OCI-LY3 (cell line): ENCODE data around the gene HS6ST2.

Source experiments
- H2AFZ ChIP-seq: fragments of 200-600, 300-600 bp; shearing (Covaris generic); 2 replicates; pipeline ENCODE4 v1.6.0; 2014; ENCODE audit warnings: antibody characterized with exemption, low read depth, low read length
- H3K27ac ChIP-seq: fragments of 200-600, 300-600 bp; sonication (generic); 2 replicates; pipeline ENCODE4 v1.5.1; 2014; ENCODE audit warnings: mild to moderate bottlenecking, low read length, moderate library complexity, mixed read lengths
- H3K27me3 ChIP-seq: fragments of 200-600, 300-600 bp; sonication (generic); 2 replicates; pipeline ENCODE4 v1.6.1; 2014; ENCODE audit warnings: low read depth, low read length, mixed read lengths
- H3K36me3 ChIP-seq: fragments of 200-600, 300-600 bp; sonication (generic); replicated peaks from 2 replicates; pipeline ENCODE3; 2014; ENCODE audit warnings: low read depth, low read length, mixed read lengths
- H3K4me1 ChIP-seq: fragments of 300-600, 200-600 bp; sonication (generic); 2 replicates; pipeline ENCODE4 v1.6.1; 2014; ENCODE audit warnings: low read length, mixed read lengths
- H3K4me2 ChIP-seq: fragments of 200-600, 300-600 bp; sonication (generic); 2 replicates; pipeline ENCODE4 v1.6.1; 2014; ENCODE audit warnings: low read length, mixed read lengths
- H3K4me3 ChIP-seq: fragments of 300-600, 200-600 bp; sonication (generic); 2 replicates; pipeline ENCODE4 v1.5.1; 2014; ENCODE audit warnings: antibody characterized with exemption, mild to moderate bottlenecking, low read length, moderate library complexity
- H3K79me2 ChIP-seq: fragments of 300-600, 200-600 bp; shearing (Covaris generic); 2 replicates; pipeline ENCODE4 v1.6.1; 2014; ENCODE audit warnings: mild to moderate bottlenecking, low read length, mixed read lengths
- H3K9ac ChIP-seq: fragments of 300-600, 200-600 bp; shearing (Covaris generic); 2 replicates; pipeline ENCODE4 v1.6.0; 2014; ENCODE audit warnings: mild to moderate bottlenecking, low read length, moderate library complexity
- H3K9me3 ChIP-seq: fragments of 200-600, 300-600 bp; shearing (Covaris generic); 2 replicates; pipeline ENCODE4 v1.6.1; 2014; ENCODE audit warnings: low read length, mixed read lengths; ENCODE audit not compliant: insufficient read depth
- H4K20me1 ChIP-seq: fragments of 200-600, 300-600 bp; sonication (generic); 2 replicates; pipeline ENCODE4 v1.6.1; 2016; ENCODE audit warnings: low read length, mixed read lengths; ENCODE audit not compliant: insufficient read depth
- EZH2phosphoT487 ChIP-seq: fragments of 200-600 bp; shearing (Covaris generic); IDR thresholded peaks from 2 replicates; pipeline ENCODE4 v1.6.1; 2018; ENCODE audit warnings: antibody characterized with exemption, mixed run types, low read depth
- TF ChIP-seq, protein P1 (sequence below): fragments of 200-600, 300-600 bp; sonication (generic); IDR thresholded peaks from 2 replicates; pipeline ENCODE4 v1.5.1; 2014; ENCODE audit warnings: antibody characterized with exemption, low read length, low read depth

The HS6ST2 gene

DNA sequence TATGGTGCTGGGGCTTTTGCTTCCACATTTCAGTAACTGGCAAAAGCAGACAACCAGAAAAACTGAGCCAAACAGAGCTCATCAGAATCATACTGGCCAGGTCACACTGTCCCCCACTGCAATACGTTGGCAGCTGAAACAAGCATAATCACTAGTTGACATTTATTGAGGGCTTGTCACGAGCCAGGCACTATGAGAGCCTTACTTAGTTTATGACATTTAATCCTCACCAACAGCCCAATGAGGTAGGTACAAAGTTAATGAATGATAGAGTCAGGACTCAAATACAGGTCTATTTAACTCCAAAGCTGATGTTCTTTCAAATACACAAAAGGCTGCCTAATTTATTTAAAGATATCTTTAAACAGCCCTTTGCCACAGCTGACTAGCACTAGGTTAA, 295.6 kb downstream of the HS6ST2 start:
- H3K4me3 ChIP-seq, result no peak overlapping the region

DNA sequence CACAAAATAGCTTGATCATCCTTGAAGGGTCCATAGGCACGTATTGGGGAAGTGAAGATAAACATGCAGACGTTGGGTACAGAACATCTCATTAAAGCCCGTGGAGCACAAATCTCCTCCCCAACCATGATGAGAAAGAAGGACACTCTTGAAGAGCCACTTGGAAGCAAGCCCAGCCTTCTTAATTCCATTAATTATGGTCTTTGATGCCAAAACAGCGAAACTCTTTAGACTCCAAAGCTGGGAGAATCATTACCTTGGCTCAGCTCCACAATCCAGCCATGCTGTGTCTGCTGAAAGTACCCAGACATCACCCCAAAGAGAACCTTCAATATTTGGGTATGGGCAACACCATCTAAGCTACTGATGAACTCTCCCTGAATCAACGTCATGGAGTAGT, 300.6 kb downstream of the HS6ST2 start:
- no peak for TF ChIP-seq EZH2phosphoT487
- TF ChIP-seq, protein P1, sequence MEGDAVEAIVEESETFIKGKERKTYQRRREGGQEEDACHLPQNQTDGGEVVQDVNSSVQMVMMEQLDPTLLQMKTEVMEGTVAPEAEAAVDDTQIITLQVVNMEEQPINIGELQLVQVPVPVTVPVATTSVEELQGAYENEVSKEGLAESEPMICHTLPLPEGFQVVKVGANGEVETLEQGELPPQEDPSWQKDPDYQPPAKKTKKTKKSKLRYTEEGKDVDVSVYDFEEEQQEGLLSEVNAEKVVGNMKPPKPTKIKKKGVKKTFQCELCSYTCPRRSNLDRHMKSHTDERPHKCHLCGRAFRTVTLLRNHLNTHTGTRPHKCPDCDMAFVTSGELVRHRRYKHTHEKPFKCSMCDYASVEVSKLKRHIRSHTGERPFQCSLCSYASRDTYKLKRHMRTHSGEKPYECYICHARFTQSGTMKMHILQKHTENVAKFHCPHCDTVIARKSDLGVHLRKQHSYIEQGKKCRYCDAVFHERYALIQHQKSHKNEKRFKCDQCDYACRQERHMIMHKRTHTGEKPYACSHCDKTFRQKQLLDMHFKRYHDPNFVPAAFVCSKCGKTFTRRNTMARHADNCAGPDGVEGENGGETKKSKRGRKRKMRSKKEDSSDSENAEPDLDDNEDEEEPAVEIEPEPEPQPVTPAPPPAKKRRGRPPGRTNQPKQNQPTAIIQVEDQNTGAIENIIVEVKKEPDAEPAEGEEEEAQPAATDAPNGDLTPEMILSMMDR, result no peak
- Histone ChIP-seq H3K4me1 (no peaks in the 10 kb centered on the region), H3K4me2 (no peak overlapping the region), H3K27ac (no peak overlapping the region), H3K79me2 (no peaks in the 10 kb centered on the region), H2AFZ (no peak overlapping the region), H3K9ac (no peak overlapping the region), H3K36me3 (no peaks in the 10 kb centered on the region), H3K4me3 (no peak overlapping the region), H3K27me3 (no peaks in the 10 kb centered on the region), H3K9me3 (no peaks in the 10 kb centered on the region), H4K20me1 (no peaks in the 10 kb centered on the region)

More for the DNA sequence above, 295.6 kb downstream of the HS6ST2 start:
- no peaks in the 10 kb centered on the region for H3K27me3 ChIP-seq
- H3K79me2 ChIP-seq, result no peaks in the 10 kb centered on the region
- no peaks in the 10 kb centered on the region for H3K9me3 ChIP-seq
- no peak overlapping the region for H2AFZ ChIP-seq
- H3K4me1 ChIP-seq, result no peaks in the 10 kb centered on the region
- no peak overlapping the region for H3K4me2 ChIP-seq
- no peaks in the 10 kb centered on the region for H4K20me1 ChIP-seq
- no peak overlapping the region for H3K27ac ChIP-seq
- no peak overlapping the region for H3K9ac ChIP-seq
- no peaks in the 10 kb centered on the region for H3K36me3 ChIP-seq
- TF ChIP-seq, protein P1, result no peak
- TF ChIP-seq EZH2phosphoT487, result no peak

DNA sequence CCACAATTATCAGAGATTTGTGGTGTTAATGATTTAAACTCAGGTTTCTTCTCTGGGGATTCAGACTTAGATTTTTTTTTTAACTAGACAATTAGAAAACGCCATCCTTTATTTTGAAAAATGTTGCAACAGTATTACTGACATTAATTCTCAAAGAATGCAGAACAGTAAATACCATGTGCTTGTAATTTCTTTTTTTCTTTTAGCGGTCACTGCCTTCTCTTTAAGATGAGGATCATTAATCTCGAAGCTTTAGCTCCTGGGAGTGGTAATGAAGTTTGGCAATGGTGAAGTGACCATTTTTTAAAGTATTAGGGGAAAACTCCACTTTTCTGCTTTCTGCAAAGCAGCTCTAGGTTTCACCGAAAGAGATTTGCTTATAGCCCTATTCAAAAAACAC, 305.6 kb downstream of the HS6ST2 start:
- no peak overlapping the region for H3K9ac ChIP-seq
- H3K79me2 ChIP-seq, result no peaks in the 10 kb centered on the region
- no peaks in the 10 kb centered on the region for H3K4me1 ChIP-seq
- no peak overlapping the region for H3K27ac ChIP-seq
- H3K4me2 ChIP-seq, result no peak overlapping the region
- no peak for TF ChIP-seq EZH2phosphoT487
- TF ChIP-seq, protein P1, result no peak
- no peaks in the 10 kb centered on the region for H3K36me3 ChIP-seq
- no peaks in the 10 kb centered on the region for H4K20me1 ChIP-seq
- no peak overlapping the region for H2AFZ ChIP-seq
- no peak overlapping the region for H3K4me3 ChIP-seq
- H3K27me3 ChIP-seq, result no peaks in the 10 kb centered on the region
- H3K9me3 ChIP-seq, result no peaks in the 10 kb centered on the region

DNA sequence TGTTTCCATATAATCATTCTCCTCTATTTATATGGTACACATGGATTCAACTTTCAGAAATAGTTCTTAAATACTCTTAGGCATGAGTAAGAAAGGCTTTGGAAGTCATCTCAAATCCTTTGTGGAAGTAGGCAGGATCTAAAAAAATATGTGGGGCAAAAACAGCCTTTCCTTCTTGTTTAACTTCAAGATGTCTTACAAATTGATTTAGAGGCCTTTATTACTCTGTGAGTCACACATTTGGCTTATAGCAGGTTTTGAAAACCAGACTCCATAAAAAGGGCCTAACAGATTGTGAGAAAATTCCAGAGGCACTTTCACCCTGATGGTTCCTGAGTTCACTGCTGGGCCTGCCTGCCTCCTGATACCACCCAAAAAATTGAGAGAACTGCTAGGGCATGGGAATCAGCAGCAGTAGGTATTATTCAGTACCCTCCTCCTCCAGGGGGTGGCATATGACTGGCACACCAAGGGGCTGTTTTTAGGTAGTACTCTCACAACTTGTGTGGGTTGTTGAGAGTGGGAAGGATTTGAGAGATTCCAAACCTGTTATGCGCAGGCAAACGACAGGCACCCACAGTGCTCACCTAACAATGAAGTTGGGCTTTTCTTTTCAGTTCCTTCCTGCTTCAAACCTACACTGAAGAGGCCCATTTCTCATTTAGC, 306.9 kb downstream of the HS6ST2 start:
- H3K4me1 ChIP-seq, result no peaks in the 10 kb centered on the region
- H3K9ac ChIP-seq, result no peak overlapping the region

More for the DNA sequence above, 306.9 kb downstream of the HS6ST2 start:
- H3K27me3 ChIP-seq, result no peaks in the 10 kb centered on the region
- no peak overlapping the region for H3K4me2 ChIP-seq
- H3K79me2 ChIP-seq, result no peaks in the 10 kb centered on the region
- TF ChIP-seq, protein P1, result peak; percentile 32
- no peak for TF ChIP-seq EZH2phosphoT487
- no peaks in the 10 kb centered on the region for H3K9me3 ChIP-seq
- H3K36me3 ChIP-seq, result no peaks in the 10 kb centered on the region
- no peak overlapping the region for H2AFZ ChIP-seq
- no peak overlapping the region for H3K4me3 ChIP-seq
- H4K20me1 ChIP-seq, result no peaks in the 10 kb centered on the region
- no peak overlapping the region for H3K27ac ChIP-seq
